LHCN-M2 (cell line): ENCODE results near the gene TP53BP2. TPM values are rescaled to one million over a fixed set of nuclear protein-coding genes. Genes with fewer than 3 reads are reported as not detected.
"Not testable (repeated sequence)": the region's sequence is repeated elsewhere in the genome, so short reads cannot be mapped to it uniquely, and the experiment has no call there.

ENCODE experiments used
- DNase-seq: peaks from one replicate; pipeline ENCODE4 v3.0.0-alpha.2; 2012; ENCODE audit warnings: low read depth
- total RNA-seq: library from RNA; depleted of rRNA; stranded (reverse); fragments of >200 nt; gene quantifications from 2 replicates; pipeline ENCODE4 v1.2.3, GENCODE V29; 2014

The TP53BP2 gene
- total RNA-seq, 1 experiment from 2014 or later = 28.5 TPM

GRCh38 chr1:223853275-223853674 lies 7.5 kb upstream of the TP53BP2 start:
- DNase-seq = no peak

GRCh38 chr1:223852337-223852736 lies 6.6 kb upstream of the TP53BP2 start:
- DNase-seq = no peak

GRCh38 chr1:223849352-223850254 lies 3.9 kb upstream of the TP53BP2 start:
- no peak for DNase-seq

GRCh38 chr1:223848536-223848935 lies 2.8 kb upstream of the TP53BP2 start:
- DNase-seq = no peak

GRCh38 chr1:223847781-223848345 lies 2.1 kb upstream of the TP53BP2 start:
- DNase-seq = no peak

- peak; percentile 49 for DNase-seq
Observed at GRCh38 chr1:223845037-223845809, 524 bp downstream of the TP53BP2 start.

GRCh38 chr1:223844787-223845036 lies 1.0 kb downstream of the TP53BP2 start:
- no peak for DNase-seq

GRCh38 chr1:223843934-223844786 lies 1.6 kb downstream of the TP53BP2 start:
- DNase-seq = no peak

GRCh38 chr1:223842784-223843183 lies 3.0 kb downstream of the TP53BP2 start:
- DNase-seq = no peak

GRCh38 chr1:223841977-223842623 lies 3.6 kb downstream of the TP53BP2 start:
- not testable (repeated sequence) for DNase-seq

- no peak for DNase-seq
Observed at GRCh38 chr1:223840254-223840653, 5.5 kb downstream of the TP53BP2 start.

- no peak for DNase-seq
Observed at GRCh38 chr1:223838125-223838854, 7.5 kb downstream of the TP53BP2 start.

GRCh38 chr1:223837687-223838086 lies 8.1 kb downstream of the TP53BP2 start:
- no peak for DNase-seq

GRCh38 chr1:223837206-223837605 lies 8.5 kb downstream of the TP53BP2 start:
- DNase-seq = peak; percentile 19

- DNase-seq = no peak
Observed at GRCh38 chr1:223836586-223836985, 9.2 kb downstream of the TP53BP2 start.

GRCh38 chr1:223835754-223836153 lies 10.0 kb downstream of the TP53BP2 start:
- DNase-seq = no peak

- no peak for DNase-seq
Observed at GRCh38 chr1:223834660-223835263, 11.0 kb downstream of the TP53BP2 start.

- DNase-seq = no peak
Observed at GRCh38 chr1:223833948-223834347, 11.8 kb downstream of the TP53BP2 start.

GRCh38 chr1:223832637-223832943 lies 13.2 kb downstream of the TP53BP2 start:
- DNase-seq = no peak
